Psoas muscle (tissue), 8 donors: Measurements from ENCODE around the gene CCNY. TPM values are rescaled to one million over a fixed set of nuclear protein-coding genes. Genes with fewer than 3 reads are reported as not detected.

Experiments used
- ATAC-seq, 4 donors: fragments of 200-7000 bp; cut with Tn5 transposase; one replicate each; pipeline ENCODE4 v1.9.1; 2020; ENCODE audit warnings: moderate library complexity in 3 of 4, mild to moderate bottlenecking in 2 of 4
- DNase-seq, 2 donors: peaks; one replicate each; pipeline ENCODE4 v3.0.0-alpha.2; 2020
- H3K27ac ChIP-seq: fragments of 200-600 bp; one replicate; pipeline ENCODE4 v1.8.0; 2022
- H3K27me3 ChIP-seq, 3 donors: fragments of 200-600 bp in 1 of 3; one replicate each; pipeline versions ENCODE4 v1.6.1 to v1.8.0; 2013 to 2022; ENCODE audit warnings: low read length in 2 of 3, mild to moderate bottlenecking in 2 of 3, moderate library complexity in 1 of 3; ENCODE audit not compliant: insufficient read depth in 3 of 3
- H3K36me3 ChIP-seq, 2 donors: fragments of 200-600 bp in 1 of 2; one replicate each; pipeline versions ENCODE4 v1.6.1 to v1.8.0; 2013 to 2022; ENCODE audit warnings: low read depth in 1 of 2, mild to moderate bottlenecking in 1 of 2, moderate library complexity in 1 of 2; ENCODE audit not compliant: insufficient read depth in 1 of 2
- H3K4me1 ChIP-seq: fragments of 200-600 bp; one replicate; pipeline ENCODE4 v1.8.0; 2022
- H3K4me3 ChIP-seq: fragments of 200-600 bp; one replicate; pipeline ENCODE4 v1.8.0; 2022; ENCODE audit warnings: mild to moderate bottlenecking
- H3K9me3 ChIP-seq: fragments of 200-600 bp; one replicate; pipeline ENCODE4 v1.8.0; 2022
- WGBS, 3 donors: extraction: QIAGEN DNeasy Blood & Tissue Kit; methylation state at CpG; one replicate each; pipeline versions ENCODE4 v1.1.6 to v1.1.7; 2013; 5-methylcytosine and 5-hydroxymethylcytosine counted together
- intact Hi-C, 2 donors: fragments of 100-400 bp; cut with DNase I; formaldehyde crosslinking; loops; one replicate each; pipeline versions ENCODE4 v1.11.0 to v1.14.2; 2022
- polyA plus RNA-seq, 3 donors: library from polyadenylated mRNA; stranded (reverse); fragments of 200-250 nt; gene quantifications; one replicate each; pipeline ENCODE4 v1.2.3, GENCODE V29; 2013
- total RNA-seq, 4 donors: library from RNA; stranded (reverse); fragmentation: NEBNext Ultra II Directional in 2 of 4; extraction: Animal tissue kit (Norgen Biotek cat#: 25700) in 2 of 4; gene quantifications; one replicate each; pipeline versions ENCODE4 v1.2.1 to v1.2.4, GENCODE V29; 2021 to 2023
- TF ChIP-seq, protein P1 (sequence below): fragments of 200-600 bp; IDR thresholded peaks from one replicate; pipeline ENCODE4 v1.8.0; 2022; ENCODE audit warnings: antibody characterized with exemption
- donor health status: healthy with polysubstance abuse.
- donor health status: DM: no; HTN: no; CAD: no; lungs with moderate emphysema.
- donor health status: Bipolar disorder and iron deficiency.
- donor health status: healthy.
- donor health status: DM: yes; HTN: yes; CAD: no.
- donor health status: DM: no; HTN: no; CAD: no.
- donor health status: DM: no; HTN: no; CAD: no.
- donor health status: DM: yes; HTN: yes; CAD: no.

CCNY gene
- total and polyA plus RNA-seq, 7 donors, result 21.2 to 55.8 (median 47.0) TPM

DNA sequence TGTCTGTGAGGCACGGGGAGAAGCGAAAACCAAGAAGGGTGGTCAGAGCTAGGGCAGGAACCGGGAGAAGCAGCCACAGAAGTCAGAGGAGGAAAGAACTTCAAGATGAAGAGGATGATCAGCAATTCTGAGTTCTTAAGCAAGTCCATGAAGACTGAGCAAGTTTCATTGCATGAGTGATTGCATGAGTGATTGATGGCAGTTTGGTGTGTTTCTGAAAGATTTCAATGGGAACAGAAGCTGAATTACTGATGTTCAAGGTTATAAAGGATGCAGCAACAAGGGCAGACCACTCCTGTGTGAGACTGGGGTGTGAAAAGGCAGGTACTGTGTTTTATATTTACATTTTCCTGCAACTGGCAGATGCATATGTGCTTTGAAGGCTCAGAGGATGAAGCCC, 35.4 kb downstream of the CCNY start:
- no peak for ATAC-seq
- H3K27me3 ChIP-seq, result no peaks in the 10 kb centered on the region
- H3K9me3 ChIP-seq, result no peaks in the 10 kb centered on the region
- H3K4me3 ChIP-seq, result no peak overlapping the region
- WGBS, 3 donors, result 76 to 87% (median 80%) methylated on average over 3 of the region's 3 CpGs
- peaks cover 86% of the 10 kb centered on the region for H3K4me1 ChIP-seq
- intact Hi-C loops, result no loop called here
- TF ChIP-seq, protein P1, sequence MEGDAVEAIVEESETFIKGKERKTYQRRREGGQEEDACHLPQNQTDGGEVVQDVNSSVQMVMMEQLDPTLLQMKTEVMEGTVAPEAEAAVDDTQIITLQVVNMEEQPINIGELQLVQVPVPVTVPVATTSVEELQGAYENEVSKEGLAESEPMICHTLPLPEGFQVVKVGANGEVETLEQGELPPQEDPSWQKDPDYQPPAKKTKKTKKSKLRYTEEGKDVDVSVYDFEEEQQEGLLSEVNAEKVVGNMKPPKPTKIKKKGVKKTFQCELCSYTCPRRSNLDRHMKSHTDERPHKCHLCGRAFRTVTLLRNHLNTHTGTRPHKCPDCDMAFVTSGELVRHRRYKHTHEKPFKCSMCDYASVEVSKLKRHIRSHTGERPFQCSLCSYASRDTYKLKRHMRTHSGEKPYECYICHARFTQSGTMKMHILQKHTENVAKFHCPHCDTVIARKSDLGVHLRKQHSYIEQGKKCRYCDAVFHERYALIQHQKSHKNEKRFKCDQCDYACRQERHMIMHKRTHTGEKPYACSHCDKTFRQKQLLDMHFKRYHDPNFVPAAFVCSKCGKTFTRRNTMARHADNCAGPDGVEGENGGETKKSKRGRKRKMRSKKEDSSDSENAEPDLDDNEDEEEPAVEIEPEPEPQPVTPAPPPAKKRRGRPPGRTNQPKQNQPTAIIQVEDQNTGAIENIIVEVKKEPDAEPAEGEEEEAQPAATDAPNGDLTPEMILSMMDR, result no peak
- DNase-seq, result no peak
- H3K27ac ChIP-seq, result peak overlapping the region; percentile 83
- no peaks in the 10 kb centered on the region for H3K36me3 ChIP-seq

DNA sequence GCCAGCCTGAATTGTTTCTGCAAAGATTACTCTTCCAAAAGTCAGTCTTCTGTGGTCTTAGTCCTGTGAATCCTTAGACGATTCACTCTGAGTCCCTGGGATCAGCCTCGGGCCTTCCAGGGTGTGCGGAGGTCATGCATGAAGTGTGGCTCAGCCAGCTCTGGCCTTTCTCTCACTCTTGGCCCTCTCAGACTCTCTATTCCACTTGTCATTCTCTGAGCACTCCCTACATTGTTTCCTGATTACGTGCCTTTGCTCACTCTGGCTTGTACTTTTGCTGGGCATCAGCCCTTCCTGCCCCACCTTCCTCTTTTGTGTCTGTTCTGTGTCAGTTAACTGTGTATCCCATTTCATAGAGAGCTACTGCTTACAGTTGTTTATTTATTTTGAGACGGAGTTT, 36.0 kb downstream of the CCNY start:
- peak in 1 of 2 donors; percentile 31 for DNase-seq
- TF ChIP-seq, protein P1, result no peak
- Histone ChIP-seq H3K36me3 (no peaks in the 10 kb centered on the region), H3K4me3 (no peak overlapping the region), H3K4me1 (peaks cover 87% of the 10 kb centered on the region), H3K27me3 (no peaks in the 10 kb centered on the region), H3K9me3 (no peaks in the 10 kb centered on the region), H3K27ac (peak overlapping the region; percentile 83)
- ATAC-seq, result peak; percentile 86 to 95 (median 94)
- 10 to 21% (median 14%) methylated on average over 5 of the region's 5 CpGs for WGBS, 3 donors
- intact Hi-C loops, result no loop called here

DNA sequence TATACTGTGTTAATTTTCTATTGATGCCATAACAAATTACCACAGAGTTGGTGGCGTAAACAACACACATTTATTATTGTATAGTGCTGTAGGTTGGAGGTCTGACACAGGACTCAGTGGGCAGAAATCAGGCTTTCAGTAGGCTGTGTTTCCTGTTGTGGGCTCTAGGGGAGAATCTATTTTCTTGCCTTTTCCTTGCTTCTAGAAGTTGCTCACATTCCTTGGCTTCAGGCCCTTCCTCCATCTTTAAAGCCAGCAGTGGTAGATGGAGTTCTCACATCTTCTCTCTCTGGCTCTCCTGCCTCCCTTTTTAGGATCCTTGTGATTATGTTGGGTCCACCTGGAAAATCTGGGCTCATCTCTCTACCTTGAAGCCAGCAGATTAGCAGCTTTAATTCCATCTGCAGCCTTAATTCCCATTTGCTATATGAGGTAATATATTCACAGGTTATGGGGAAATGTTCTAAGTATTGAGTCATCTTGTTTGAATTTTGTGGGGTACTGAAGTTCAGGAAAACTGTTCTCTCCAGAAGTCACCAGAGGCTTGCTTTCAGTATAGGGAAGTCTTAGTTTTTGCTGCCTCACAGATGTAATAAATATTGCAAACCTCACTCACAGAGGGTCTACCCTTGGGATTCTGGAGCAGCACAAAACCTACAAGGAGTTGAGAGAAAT, 38.9 kb downstream of the CCNY start:
- Histone ChIP-seq H3K27ac (peak overlapping the region; percentile 44), H3K36me3 (no peaks in the 10 kb centered on the region), H3K4me3 (no peak overlapping the region), H3K9me3 (no peaks in the 10 kb centered on the region), H3K27me3 (no peaks in the 10 kb centered on the region), H3K4me1 (peaks cover 91% of the 10 kb centered on the region)
- WGBS, 3 donors, result 96 to 100% (median 100%) methylated on average over 1 of the region's 1 CpG
- no peak for DNase-seq
- ATAC-seq, result no peak
- TF ChIP-seq, protein P1, result no peak
- intact Hi-C loops, result loop anchor here in 1 of 2 donors (5.0 kb wide), 1 partner anchor 38 kb away; the partner anchor contains the start of gene CCNY

DNA sequence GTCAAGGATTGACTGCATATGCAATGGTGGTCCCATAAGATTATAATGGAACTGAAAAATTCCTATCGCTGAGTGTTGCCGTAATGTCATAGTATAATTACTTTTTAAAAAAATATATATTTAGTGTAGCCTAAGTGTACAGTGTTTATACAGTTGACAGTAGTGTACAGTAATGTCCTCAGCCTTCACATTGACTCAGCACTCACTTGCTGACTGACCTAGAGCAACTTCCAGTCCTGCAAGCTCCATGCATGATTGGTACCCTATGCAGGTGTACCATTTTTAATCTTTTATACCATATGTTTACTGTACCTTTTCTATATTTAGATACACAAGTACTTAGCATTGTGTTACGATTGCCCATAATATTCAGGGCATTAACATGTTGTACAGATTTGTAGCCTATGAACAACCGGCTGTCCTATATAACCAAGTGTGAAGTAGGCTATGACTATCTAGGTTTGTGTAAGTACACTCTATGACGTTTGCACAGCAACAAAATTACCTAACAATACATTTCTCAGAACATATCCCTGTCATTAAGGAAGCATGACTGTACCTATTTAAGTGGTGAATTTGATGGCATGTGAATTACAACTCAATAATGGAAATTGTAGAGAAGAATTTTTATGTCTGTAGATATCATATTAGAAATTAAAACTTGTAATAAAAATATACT, 40.9 kb downstream of the CCNY start:
- intact Hi-C loops, result loop anchor here in 1 of 2 donors (5.0 kb wide), 1 partner anchor 40 kb away; the partner anchor contains the start of gene CCNY
- DNase-seq (no peak), ATAC-seq (no peak)
- no peaks in the 10 kb centered on the region for H3K9me3 ChIP-seq
- H3K4me3 ChIP-seq, result no peak overlapping the region
- TF ChIP-seq, protein P1, result no peak
- peaks cover 91% of the 10 kb centered on the region for H3K4me1 ChIP-seq
- no peaks in the 10 kb centered on the region for H3K36me3 ChIP-seq
- 71 to 84% (median 75%) methylated on average over 5 of the region's 5 CpGs for WGBS, 3 donors
- no peaks in the 10 kb centered on the region for H3K27me3 ChIP-seq
- no peak overlapping the region for H3K27ac ChIP-seq
